Activated T-cell treated with anti-CD3 and anti-CD28 coated beads for 24 hours (primary cell): Measurements from ENCODE around the gene DGLUCY.
"Not testable (repeated sequence)": the region's sequence is repeated elsewhere in the genome, so short reads cannot be mapped to it uniquely, and the experiment has no call there.

ENCODE experiments used
- DNase-seq: peaks from one replicate; pipeline ENCODE4 v3.0.0-alpha.2; 2020; ENCODE audit warnings: low read depth

DGLUCY gene

GRCh38 chr14:91234791-91235114 lies 120.9 kb downstream of the DGLUCY start:
- no peak for DNase-seq

- DNase-seq = no peak
Measured at GRCh38 chr14:91235841-91236240, 122.0 kb downstream of the DGLUCY start.

DNA sequence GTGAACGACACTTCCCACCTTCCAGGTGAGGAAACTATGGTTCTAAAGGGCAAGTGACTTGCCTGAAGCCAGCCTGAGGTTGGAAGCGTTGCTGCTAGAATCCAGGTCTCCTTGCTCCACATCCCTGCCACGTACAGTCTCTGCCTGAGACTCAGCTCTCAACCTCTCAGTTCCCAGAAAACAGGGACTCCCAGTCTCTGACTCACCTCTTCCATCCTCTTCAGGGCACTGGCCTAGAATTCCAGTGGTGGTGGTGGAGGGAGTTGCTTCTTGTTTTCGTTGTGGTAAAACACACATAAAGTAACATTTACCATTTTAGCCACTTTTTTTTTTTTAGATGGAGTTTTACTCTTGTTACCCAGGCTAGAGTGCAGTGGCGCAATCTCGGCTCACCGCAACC lies 123.3 kb downstream of the DGLUCY start:
- DNase-seq = no peak

GRCh38 chr14:91238085-91238484 lies 124.2 kb downstream of the DGLUCY start:
- no peak for DNase-seq

DNA sequence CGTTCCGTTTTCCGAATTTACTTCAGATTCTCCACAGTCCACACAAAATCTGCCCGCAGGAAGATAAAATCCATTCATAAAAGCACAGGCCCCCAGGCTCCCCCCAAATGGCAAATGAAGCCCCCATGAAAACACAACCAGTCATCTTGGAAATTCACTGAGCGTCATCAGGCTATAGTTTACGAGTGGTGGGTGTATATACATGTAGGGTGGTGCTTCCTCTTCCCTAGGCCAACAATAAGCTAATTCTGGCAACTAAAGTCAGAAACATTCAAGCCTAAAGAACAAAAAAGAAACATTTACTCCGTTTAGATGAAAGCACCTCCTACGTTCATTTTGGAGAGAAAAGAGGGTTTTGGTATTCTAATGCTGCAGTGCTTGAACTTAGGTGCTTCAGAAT lies 124.8 kb downstream of the DGLUCY start:
- no peak for DNase-seq

DNA sequence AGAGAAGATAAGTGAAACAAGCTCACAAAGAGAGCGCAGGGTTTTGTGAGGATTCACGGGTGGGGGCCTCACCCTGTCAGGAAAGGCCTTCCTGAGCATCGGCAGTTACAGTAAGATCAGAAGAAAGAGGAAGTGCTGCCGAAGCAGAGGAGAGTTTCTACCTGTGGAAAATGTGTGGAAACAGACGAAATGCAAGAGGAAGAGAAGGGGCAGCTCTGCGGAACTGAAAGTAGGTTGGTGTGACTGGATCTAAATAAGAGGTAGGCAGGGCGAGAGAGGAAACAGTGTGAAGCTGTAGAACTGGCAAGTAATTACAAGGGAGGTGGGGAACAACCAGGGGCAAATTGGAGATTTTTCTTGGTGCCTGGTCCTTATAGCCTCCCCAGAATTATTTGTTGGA lies 128.0 kb downstream of the DGLUCY start:
- no peak for DNase-seq

- DNase-seq = no peak
Measured at GRCh38 chr14:91242635-91243034, 128.8 kb downstream of the DGLUCY start.

GRCh38 chr14:91243074-91243471 lies 129.2 kb downstream of the DGLUCY start:
- DNase-seq = no peak

DNA sequence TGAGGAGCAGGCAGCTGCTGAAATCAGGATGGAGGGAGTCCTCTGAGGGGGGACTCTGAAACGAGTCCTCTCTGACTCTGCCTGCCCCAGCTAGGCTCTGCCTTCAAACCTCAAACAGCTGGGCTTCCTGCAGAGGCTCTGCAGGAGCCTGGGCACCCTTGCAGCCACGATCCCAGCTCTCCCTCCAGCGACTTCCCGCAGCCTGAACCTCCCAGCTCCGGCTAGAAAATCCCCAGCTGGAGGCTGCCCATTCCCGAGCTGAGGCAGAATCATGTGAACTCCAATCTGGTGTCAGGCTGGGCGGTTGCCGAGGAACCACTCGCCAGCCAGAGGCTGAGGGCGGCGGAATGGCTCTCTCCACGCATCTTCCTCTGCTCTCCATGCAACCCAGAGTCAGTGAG lies 130.6 kb downstream of the DGLUCY start, which contains the start of gene GPR68:
TSS of gene GPR68 (minus strand) at position 204 of the 401 bp plus-strand sequence. CDS start 9,654 bp downstream, outside the sequence.
- no peak for DNase-seq

GRCh38 chr14:91245029-91245428 lies 131.2 kb downstream of the DGLUCY start:
- peak; percentile 57 for DNase-seq

DNA sequence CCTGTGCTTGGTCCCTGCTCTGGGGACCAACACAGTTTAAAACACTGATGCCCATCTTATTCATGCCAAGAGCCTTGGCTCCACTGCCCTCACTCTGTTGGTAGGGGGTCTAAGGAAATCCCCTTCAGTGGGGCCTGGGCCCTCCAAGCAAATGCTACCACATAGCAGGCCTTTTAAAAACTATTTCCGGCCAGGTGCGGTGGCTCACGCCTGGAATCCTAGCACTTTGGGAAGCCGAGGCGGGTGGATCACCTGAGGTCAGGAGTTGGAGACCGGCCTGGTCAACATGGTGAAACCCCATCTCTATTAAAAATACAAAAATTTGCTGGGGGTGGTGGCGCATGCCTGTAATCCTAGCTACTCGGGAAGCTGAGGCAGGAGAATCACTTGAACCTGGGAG lies 131.7 kb downstream of the DGLUCY start:
- not testable (repeated sequence) for DNase-seq

GRCh38 chr14:91246051-91246852 lies 132.4 kb downstream of the DGLUCY start:
- DNase-seq = peak; percentile 60

DNA sequence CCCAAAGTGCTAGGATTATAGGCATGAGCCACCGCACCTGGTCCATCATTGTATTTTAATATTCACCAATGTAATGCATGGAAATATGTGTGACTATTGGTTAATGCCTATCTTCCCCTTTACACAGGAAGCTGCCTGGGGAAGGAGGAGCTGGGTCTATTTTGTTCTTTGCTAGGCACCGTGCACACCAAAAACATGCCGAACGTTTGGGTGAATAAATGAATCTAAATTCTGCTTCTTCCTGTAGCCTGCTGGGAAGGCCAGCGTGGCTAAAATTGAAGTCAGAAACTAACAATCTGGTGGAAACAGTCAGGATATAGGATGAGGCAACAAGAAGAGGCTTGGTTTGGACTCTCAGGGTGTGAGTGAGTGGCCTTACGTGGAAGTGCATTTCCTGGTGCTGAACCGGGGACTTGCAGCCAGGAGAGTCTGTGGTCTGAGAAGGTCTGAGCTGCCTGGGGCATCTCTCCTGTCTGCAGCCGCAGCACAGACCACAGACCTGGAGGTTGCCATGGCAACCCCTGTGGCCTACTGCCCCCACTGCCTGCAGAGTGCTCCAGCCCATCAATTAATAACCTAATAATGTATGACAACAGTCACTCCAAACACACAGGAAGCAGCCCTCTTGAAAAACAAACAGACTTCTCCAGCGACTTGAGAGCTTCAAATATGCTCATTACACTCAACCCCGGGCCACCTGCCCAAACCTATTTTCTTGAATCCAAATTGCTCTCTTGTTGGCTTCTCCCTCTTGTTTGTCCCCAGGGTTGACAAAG lies 136.2 kb downstream of the DGLUCY start:
- no peak for DNase-seq

- DNase-seq = no peak
Measured at GRCh38 chr14:91250912-91251311, 137.0 kb downstream of the DGLUCY start.

GRCh38 chr14:91252871-91253794 lies 139.3 kb downstream of the DGLUCY start:
- no peak for DNase-seq

- DNase-seq = no peak
Measured at GRCh38 chr14:91253795-91254323, 140.0 kb downstream of the DGLUCY start.

DNA sequence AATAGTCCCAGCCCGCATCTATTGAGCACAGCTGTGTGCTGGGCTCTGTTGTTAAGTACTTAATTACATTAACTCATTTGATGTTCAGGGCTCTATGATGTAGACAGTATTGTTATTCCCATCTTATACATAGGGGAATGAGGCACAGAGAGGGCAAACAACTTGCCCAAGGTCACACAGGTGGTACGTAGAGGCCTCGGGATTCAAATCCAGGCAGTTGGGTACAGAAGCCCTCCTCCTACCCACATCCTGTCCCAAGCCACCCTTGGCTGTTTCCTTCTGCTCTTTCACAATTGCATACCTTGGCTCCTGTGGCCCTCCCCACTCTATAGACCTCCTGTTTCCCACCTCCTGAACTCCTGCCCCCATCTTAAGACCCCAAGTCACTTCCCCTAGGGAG lies 140.6 kb downstream of the DGLUCY start:
- DNase-seq = no peak

DNA sequence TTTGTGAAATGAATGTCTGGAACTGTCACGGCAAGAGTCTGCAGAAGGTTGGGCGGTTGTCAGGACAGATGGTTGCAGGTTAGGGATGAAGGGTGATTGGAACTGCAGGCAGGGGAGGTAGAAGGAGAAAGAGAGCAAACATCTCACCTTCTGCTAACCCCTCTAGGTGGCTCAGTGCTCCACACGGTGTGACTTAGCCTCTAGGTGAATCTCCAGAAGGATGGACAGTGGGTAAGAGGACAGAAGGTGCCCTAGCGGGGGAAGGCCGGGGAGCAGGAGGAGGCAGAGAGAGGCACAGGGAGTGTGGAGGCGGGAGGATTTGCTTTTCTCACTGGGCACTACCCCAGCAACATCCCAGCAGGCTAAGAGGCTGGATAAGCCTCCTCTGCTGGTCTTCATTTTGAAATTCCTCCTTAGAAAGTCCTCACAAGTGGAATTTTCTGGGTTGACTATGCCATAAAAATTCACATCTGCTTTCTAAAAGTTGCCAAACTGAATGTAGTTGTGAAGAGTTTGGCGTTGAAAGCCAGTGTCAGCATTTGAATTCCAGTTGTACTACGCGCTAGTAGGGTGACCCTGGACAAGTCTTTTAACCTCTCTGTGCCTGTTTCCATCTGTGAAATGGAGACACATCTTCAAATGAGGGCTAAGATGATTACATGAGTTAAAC lies 141.3 kb downstream of the DGLUCY start:
- DNase-seq = no peak

DNA sequence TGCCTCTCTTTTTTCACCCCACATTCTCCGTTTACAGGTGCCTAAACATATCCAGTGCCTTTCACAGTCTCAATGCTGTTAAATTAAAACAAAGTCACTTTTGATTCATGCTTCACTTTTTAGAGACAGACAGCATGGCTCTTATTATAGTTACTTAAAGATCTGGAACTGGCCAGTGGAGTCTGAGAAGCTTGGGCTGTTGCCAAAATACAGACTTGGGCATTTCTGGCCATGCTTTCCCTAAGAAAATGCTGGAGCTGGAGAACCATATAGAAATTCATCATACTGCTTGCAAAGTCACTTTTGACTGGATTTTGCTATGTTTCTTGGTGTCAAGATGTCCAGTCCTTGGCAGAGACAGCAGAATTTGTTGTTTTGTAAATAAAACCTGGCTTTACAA lies 142.8 kb downstream of the DGLUCY start:
- no peak for DNase-seq

DNA sequence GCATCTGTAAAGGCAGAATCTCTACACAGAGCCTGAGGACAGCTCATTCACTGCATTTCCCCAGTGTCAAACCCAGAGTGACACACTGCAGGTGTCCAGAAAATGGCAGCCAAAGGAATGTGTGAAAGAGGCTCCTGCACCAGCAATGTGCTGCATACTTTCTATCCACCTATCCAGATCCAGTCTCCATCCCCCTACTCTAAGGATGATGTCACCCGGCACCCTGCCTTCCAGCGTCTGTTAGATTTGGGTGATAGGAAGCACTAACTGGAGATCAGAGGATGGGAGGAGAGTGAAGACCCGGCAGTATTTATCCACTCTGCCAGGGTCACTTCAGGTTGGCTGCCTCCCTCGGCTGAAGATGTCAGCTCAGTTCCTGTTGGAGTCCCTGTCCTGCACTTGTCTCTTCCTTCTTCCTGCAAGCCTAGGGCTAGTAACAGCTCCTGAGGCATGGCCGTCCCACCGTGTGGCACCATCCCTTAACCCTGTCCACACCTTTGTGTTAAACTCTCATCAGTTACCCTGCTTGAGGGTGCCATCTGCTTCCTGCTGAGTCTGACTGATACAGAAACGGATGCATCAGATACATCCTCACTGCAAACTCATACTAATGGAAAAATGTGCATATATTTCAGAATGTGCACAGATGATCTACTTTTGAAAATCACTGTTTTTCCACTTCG lies 143.6 kb downstream of the DGLUCY start:
- no peak for DNase-seq
